Measurements from ENCODE around the gene NXN.
"Not testable (repeated sequence)": the region's sequence is repeated elsewhere in the genome, so short reads cannot be mapped to it uniquely, and the experiment has no call there.

The NXN gene

GRCh38 chr17:841313-841712 is 138.3 kb downstream of the NXN start:
- no peak overlapping the region for H3K4me3 ChIP-seq (ENCODE audit: low read depth, low read length)
- TF ChIP-seq CTCF (IDR thresholded peaks at IDR 0.05; ENCODE audit: low read depth, low read length) = no peak

- TF ChIP-seq CTCF (IDR thresholded peaks at IDR 0.05; ENCODE audit: low read depth, low read length) = no peak
- no peak overlapping the region for H3K4me3 ChIP-seq (ENCODE audit: low read depth, low read length)
Measured at GRCh38 chr17:838486-838885, 141.1 kb downstream of the NXN start.

GRCh38 chr17:836151-836550 is 143.4 kb downstream of the NXN start:
- 0 out of 2 replicates have a peak overlapping the region, but pooled peaks have one; percentile 17 for H3K4me3 ChIP-seq (ENCODE audit: low read depth, low read length)
- TF ChIP-seq CTCF (IDR thresholded peaks at IDR 0.05; ENCODE audit: low read depth, low read length) = no peak

- H3K4me3 ChIP-seq (ENCODE audit: low read depth, low read length) = peak overlapping the region; percentile 22; the same call in 1 of the 2 replicates
Measured at GRCh38 chr17:835721-836120, 143.9 kb downstream of the NXN start.

- TF ChIP-seq CTCF (IDR thresholded peaks at IDR 0.05; ENCODE audit: low read depth, low read length) = no peak
- H3K4me3 ChIP-seq (ENCODE audit: low read depth, low read length) = peak overlapping the region; percentile 22; the same call in 1 of the 2 replicates
Measured at GRCh38 chr17:835263-835662, 144.3 kb downstream of the NXN start.

GRCh38 chr17:834136-834535 is 145.4 kb downstream of the NXN start:
- H3K4me3 ChIP-seq (ENCODE audit: low read depth, low read length) = no peak overlapping the region
- no peak for TF ChIP-seq CTCF (IDR thresholded peaks at IDR 0.05; ENCODE audit: low read depth, low read length)

GRCh38 chr17:830950-831349 is 148.6 kb downstream of the NXN start:
- TF ChIP-seq CTCF (IDR thresholded peaks at IDR 0.05; ENCODE audit: low read depth, low read length) = no peak

GRCh38 chr17:830381-830780 is 149.2 kb downstream of the NXN start:
- no peak for TF ChIP-seq CTCF (IDR thresholded peaks at IDR 0.05; ENCODE audit: low read depth, low read length)
- no peak overlapping the region for H3K4me3 ChIP-seq (ENCODE audit: low read depth, low read length)

More at GRCh38 chr17:830950-831349, 148.6 kb downstream of the NXN start:
- H3K4me3 ChIP-seq (ENCODE audit: low read depth, low read length) = no peak overlapping the region

GRCh38 chr17:829614-830013 is 150.0 kb downstream of the NXN start:
- not testable (repeated sequence) for H3K4me3 ChIP-seq (ENCODE audit: low read depth, low read length)

Data from WI38 (cell line).